Panc1 (cell line): ENCODE measurements around the gene CASP10. TPM values are rescaled to one million over a fixed set of nuclear protein-coding genes. Genes with fewer than 3 reads are reported as not detected.

ENCODE experiments used
- ATAC-seq: fragments of 200-7000 bp; cut with Tn5 transposase; 2 replicates; pipeline ENCODE4 v1.9.1; 2020; ENCODE audit warnings: mild to moderate bottlenecking, moderate library complexity
- BruUV-seq: library from RNA; stranded (reverse); fragments of 400-500 nt; replicated peaks from 2 replicates; lab custom pipeline; 2021; lab: Mats Ljungman, UMichigan
- CTCF ChIA-PET: fragments of 300-600 bp; sonication (Branson Sonifier 250); formaldehyde crosslinking; loops from one replicate; lab custom pipeline; 2022; ENCODE audit warnings: antibody characterized with exemption; lab: Charles Lee
- POLR2A ChIA-PET: fragments of 300-600 bp; sonication (Branson Sonifier 250); formaldehyde crosslinking; loops from one replicate; lab custom pipeline; 2022; ENCODE audit warnings: antibody characterized with exemption; lab: Charles Lee
- DNase-seq: peaks from one replicate; pipeline ENCODE4 v3.0.0-alpha.2; 2010; ENCODE audit warnings: low read depth, low spot score
- H3K27ac ChIP-seq: 2 replicates; pipeline ENCODE4 v1.5.1; 2011; ENCODE audit warnings: mild to moderate bottlenecking, low read length, inconsistent platforms
- H3K27me3 ChIP-seq: fragments of 200-500 bp; sonication (Bioruptor generic); 2 replicates; pipeline ENCODE4 v1.6.0; 2014; ENCODE audit warnings: low read length, inconsistent platforms; ENCODE audit not compliant: control insufficient read depth, insufficient read depth
- H3K36me3 ChIP-seq: fragments of 200-500 bp; sonication (Bioruptor generic); 2 replicates; pipeline ENCODE4 v1.5.1; 2014; ENCODE audit warnings: inconsistent platforms, mild to moderate bottlenecking, low read length, moderate library complexity; ENCODE audit not compliant: control insufficient read depth, insufficient read depth
- H3K4me1 ChIP-seq: 2 replicates; pipeline ENCODE4 v1.5.1; 2011; ENCODE audit warnings: inconsistent platforms, mild to moderate bottlenecking, low read length, moderate library complexity; ENCODE audit not compliant: control insufficient read depth, insufficient read depth
- H3K4me3 ChIP-seq, 2 experiments: 2 replicates each; pipeline ENCODE4 v1.5.1; 2011 to 2012; ENCODE audit warnings: low read depth in 2 of 2, low read length in 2 of 2, mild to moderate bottlenecking in 2 of 2, inconsistent platforms in 1 of 2, moderate library complexity in 1 of 2
- H3K9me3 ChIP-seq: fragments of 200-500 bp; sonication (Bioruptor generic); 2 replicates; pipeline ENCODE4 v1.5.1; 2014; ENCODE audit warnings: low read depth, mild to moderate bottlenecking, inconsistent platforms, low read length, moderate library complexity; ENCODE audit not compliant: control insufficient read depth, insufficient read depth
- POLR2AphosphoS5 ChIP-seq: IDR thresholded peaks from 2 replicates; pipeline ENCODE4 v1.6.1; 2012; ENCODE audit warnings: mild to moderate bottlenecking, low read depth, low read length, moderate library complexity
- REST ChIP-seq, 2 experiments: IDR thresholded peaks; 2 replicates each; pipeline ENCODE4 v1.6.1; 2011 to 2012; ENCODE audit warnings: low read depth in 2 of 2, control low read depth in 1 of 2, low read length in 1 of 2, mild to moderate bottlenecking in 1 of 2, moderate library complexity in 1 of 2; ENCODE audit not compliant: insufficient read depth in 1 of 2
- SIN3A ChIP-seq: IDR thresholded peaks from 2 replicates; pipeline ENCODE4 v1.6.1; 2012; ENCODE audit warnings: low read depth, mild to moderate bottlenecking, low read length, moderate library complexity, borderline replicate concordance; ENCODE audit not compliant: insufficient read depth
- TCF7L2 ChIP-seq: IDR thresholded peaks from 2 replicates; pipeline ENCODE4 v1.6.1; 2011; ENCODE audit warnings: mild to moderate bottlenecking, low read depth, low read length, inconsistent platforms
- in situ Hi-C: cut with HindIII; loops from 2 replicates; pipeline ENCODE4 v1.10.0; 2016; ENCODE audit warnings: low sequenced_read_pairs, low pct_unique_long_range_greater_than_20kb
- intact Hi-C: fragments of 100-400 bp; cut with micrococcal nuclease; formaldehyde crosslinking; loops from one replicate; pipeline ENCODE4 v1.10.0; 2022; ENCODE audit not compliant: unreplicated experiment
- total RNA-seq: library from RNA; stranded (reverse); gene quantifications from one replicate; pipeline ENCODE4 v1.2.1, GENCODE V29; 2021; ENCODE audit not compliant: unreplicated experiment
- TF ChIP-seq, protein P1 (sequence below): fragments of 450-650 bp; IDR thresholded peaks from 2 replicates; pipeline ENCODE4 v1.5.1; 2017; ENCODE audit warnings: mild to moderate bottlenecking

The CASP10 gene
- total RNA-seq, 1 experiment from 2014 or later = 0.87 TPM

DNA sequence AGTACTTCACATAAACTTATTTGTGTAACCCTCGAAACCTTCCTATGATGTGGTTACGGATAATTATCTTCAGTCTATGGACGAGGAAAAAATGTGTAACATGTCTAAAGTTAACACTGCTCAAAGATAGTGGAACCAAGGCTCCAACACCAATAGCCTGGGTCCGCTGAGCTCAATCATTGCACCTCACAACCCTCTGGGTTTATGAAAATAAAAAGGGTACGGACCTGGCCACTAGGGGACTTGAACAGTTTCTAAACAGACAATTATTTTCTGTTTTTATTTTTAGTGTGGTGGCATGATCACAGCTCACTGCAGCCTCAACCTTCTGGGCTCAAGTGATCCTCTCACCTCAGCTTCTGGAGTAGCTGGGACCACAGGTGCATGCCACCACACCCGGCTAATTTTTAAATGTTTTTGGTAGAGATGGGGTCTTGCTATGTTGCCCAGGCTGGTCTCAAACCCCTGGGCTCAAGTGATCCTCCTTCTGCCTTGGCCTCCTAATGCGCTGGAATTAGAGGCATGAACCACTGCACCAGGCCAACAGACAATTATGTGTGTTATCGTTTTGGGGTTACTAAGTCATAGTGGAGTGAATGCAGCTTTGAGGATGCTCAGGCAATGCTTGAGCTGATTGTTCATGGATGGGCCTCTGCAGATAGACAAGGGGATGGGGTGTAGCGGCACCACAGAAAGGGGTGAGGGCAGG, 87.5 kb downstream of the CASP10 start:
- Histone ChIP-seq H3K9me3 (no peaks in the 10 kb centered on the region), H3K27ac (no peak overlapping the region), H3K36me3 (no peaks in the 10 kb centered on the region; the same call in 1 of the 2 replicates), H3K27me3 (no peaks in the 10 kb centered on the region), H3K4me1 (no peaks in the 10 kb centered on the region), H3K4me3 (no peak overlapping the region)
- in situ Hi-C loops = no loop called here
- intact Hi-C loops = no loop called here
- BruUV-seq = no TSS peak
- no peak for DNase-seq
- no peak for ATAC-seq
- ChIA-PET POLR2A (no interaction called here), CTCF (no interaction called here)
- TF ChIP-seq REST (IDR thresholded peaks at IDR 0.05; ENCODE audit: insufficient read depth in 1 of 2, low read depth in 2 of 2, low read length in 1 of 2) (no peak), SIN3A (no peak), POLR2AphosphoS5 (no peak), TCF7L2 (no peak)
- TF ChIP-seq, protein P1, sequence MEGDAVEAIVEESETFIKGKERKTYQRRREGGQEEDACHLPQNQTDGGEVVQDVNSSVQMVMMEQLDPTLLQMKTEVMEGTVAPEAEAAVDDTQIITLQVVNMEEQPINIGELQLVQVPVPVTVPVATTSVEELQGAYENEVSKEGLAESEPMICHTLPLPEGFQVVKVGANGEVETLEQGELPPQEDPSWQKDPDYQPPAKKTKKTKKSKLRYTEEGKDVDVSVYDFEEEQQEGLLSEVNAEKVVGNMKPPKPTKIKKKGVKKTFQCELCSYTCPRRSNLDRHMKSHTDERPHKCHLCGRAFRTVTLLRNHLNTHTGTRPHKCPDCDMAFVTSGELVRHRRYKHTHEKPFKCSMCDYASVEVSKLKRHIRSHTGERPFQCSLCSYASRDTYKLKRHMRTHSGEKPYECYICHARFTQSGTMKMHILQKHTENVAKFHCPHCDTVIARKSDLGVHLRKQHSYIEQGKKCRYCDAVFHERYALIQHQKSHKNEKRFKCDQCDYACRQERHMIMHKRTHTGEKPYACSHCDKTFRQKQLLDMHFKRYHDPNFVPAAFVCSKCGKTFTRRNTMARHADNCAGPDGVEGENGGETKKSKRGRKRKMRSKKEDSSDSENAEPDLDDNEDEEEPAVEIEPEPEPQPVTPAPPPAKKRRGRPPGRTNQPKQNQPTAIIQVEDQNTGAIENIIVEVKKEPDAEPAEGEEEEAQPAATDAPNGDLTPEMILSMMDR = no peak

DNA sequence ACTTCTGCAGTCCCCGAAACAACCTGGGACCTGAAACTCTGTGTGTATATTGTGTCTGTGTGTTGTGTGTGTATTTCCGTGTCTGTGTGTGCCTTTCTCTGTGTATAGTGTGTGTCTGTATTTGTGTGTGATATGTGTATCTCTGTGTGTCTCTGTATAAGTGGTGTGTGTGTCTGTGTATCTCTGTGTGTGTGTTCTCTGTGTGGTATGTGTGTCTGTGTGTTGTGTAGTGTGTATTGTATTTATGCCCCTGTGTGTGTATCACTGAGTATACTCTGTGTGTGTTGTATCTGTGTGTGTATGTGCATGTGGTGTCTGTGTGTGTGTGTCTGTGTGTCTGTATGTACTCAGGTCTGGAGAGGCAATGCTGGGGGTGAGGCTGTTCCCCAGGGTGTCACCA, 89.0 kb downstream of the CASP10 start:
- Histone ChIP-seq H3K4me1 (no peaks in the 10 kb centered on the region), H3K36me3 (no peaks in the 10 kb centered on the region; the same call in 1 of the 2 replicates), H3K9me3 (no peaks in the 10 kb centered on the region), H3K27ac (no peak overlapping the region), H3K27me3 (no peaks in the 10 kb centered on the region), H3K4me3 (no peak overlapping the region)
- BruUV-seq = no TSS peak
- intact Hi-C loops = no loop called here
- CTCF ChIA-PET = no interaction called here
- no peak for TF ChIP-seq POLR2AphosphoS5
- no peak for TF ChIP-seq SIN3A
- TF ChIP-seq, protein P1 = no peak
- no peak for TF ChIP-seq REST (IDR thresholded peaks at IDR 0.05; ENCODE audit: insufficient read depth in 1 of 2, low read depth in 2 of 2, low read length in 1 of 2)
- TF ChIP-seq TCF7L2 = no peak
- DNase-seq (no peak), ATAC-seq (no peak)
- POLR2A ChIA-PET = no interaction called here
- in situ Hi-C loops = no loop called here
